Psoas muscle (tissue), 8 donors: Measurements from ENCODE around the gene SLC24A3. TPM values are rescaled to one million over a fixed set of nuclear protein-coding genes. Genes with fewer than 3 reads are reported as not detected.

ENCODE experiments used
- ATAC-seq, 4 donors: fragments of 200-7000 bp; cut with Tn5 transposase; one replicate each; pipeline ENCODE4 v1.9.1; 2020; ENCODE audit warnings: moderate library complexity in 3 of 4, mild to moderate bottlenecking in 2 of 4
- DNase-seq, 2 donors: peaks; one replicate each; pipeline ENCODE4 v3.0.0-alpha.2; 2020
- H3K27ac ChIP-seq: fragments of 200-600 bp; one replicate; pipeline ENCODE4 v1.8.0; 2022
- H3K27me3 ChIP-seq, 3 donors: fragments of 200-600 bp in 1 of 3; one replicate each; pipeline versions ENCODE4 v1.6.1 to v1.8.0; 2013 to 2022; ENCODE audit warnings: low read length in 2 of 3, mild to moderate bottlenecking in 2 of 3, moderate library complexity in 1 of 3; ENCODE audit not compliant: insufficient read depth in 3 of 3
- H3K36me3 ChIP-seq, 2 donors: fragments of 200-600 bp in 1 of 2; one replicate each; pipeline versions ENCODE4 v1.6.1 to v1.8.0; 2013 to 2022; ENCODE audit warnings: low read depth in 1 of 2, mild to moderate bottlenecking in 1 of 2, moderate library complexity in 1 of 2; ENCODE audit not compliant: insufficient read depth in 1 of 2
- H3K4me1 ChIP-seq: fragments of 200-600 bp; one replicate; pipeline ENCODE4 v1.8.0; 2022
- H3K4me3 ChIP-seq: fragments of 200-600 bp; one replicate; pipeline ENCODE4 v1.8.0; 2022; ENCODE audit warnings: mild to moderate bottlenecking
- H3K9me3 ChIP-seq: fragments of 200-600 bp; one replicate; pipeline ENCODE4 v1.8.0; 2022
- WGBS, 3 donors: extraction: QIAGEN DNeasy Blood & Tissue Kit; methylation state at CpG; one replicate each; pipeline versions ENCODE4 v1.1.6 to v1.1.7; 2013; 5-methylcytosine and 5-hydroxymethylcytosine counted together
- intact Hi-C, 2 donors: fragments of 100-400 bp; cut with DNase I; formaldehyde crosslinking; loops; one replicate each; pipeline versions ENCODE4 v1.11.0 to v1.14.2; 2022
- polyA plus RNA-seq, 3 donors: library from polyadenylated mRNA; stranded (reverse); fragments of 200-250 nt; gene quantifications; one replicate each; pipeline ENCODE4 v1.2.3, GENCODE V29; 2013
- total RNA-seq, 4 donors: library from RNA; stranded (reverse); fragmentation: NEBNext Ultra II Directional in 2 of 4; extraction: Animal tissue kit (Norgen Biotek cat#: 25700) in 2 of 4; gene quantifications; one replicate each; pipeline versions ENCODE4 v1.2.1 to v1.2.4, GENCODE V29; 2021 to 2023
- TF ChIP-seq, protein P1 (sequence below): fragments of 200-600 bp; IDR thresholded peaks from one replicate; pipeline ENCODE4 v1.8.0; 2022; ENCODE audit warnings: antibody characterized with exemption
- donor health status: healthy with polysubstance abuse.
- donor health status: DM: no; HTN: no; CAD: no; lungs with moderate emphysema.
- donor health status: Bipolar disorder and iron deficiency.
- donor health status: healthy.
- donor health status: DM: yes; HTN: yes; CAD: no.
- donor health status: DM: no; HTN: no; CAD: no.
- donor health status: DM: no; HTN: no; CAD: no.
- donor health status: DM: yes; HTN: yes; CAD: no.

SLC24A3 gene
- total and polyA plus RNA-seq, 7 donors, result 3.0 to 24.4 (median 8.2) TPM

DNA sequence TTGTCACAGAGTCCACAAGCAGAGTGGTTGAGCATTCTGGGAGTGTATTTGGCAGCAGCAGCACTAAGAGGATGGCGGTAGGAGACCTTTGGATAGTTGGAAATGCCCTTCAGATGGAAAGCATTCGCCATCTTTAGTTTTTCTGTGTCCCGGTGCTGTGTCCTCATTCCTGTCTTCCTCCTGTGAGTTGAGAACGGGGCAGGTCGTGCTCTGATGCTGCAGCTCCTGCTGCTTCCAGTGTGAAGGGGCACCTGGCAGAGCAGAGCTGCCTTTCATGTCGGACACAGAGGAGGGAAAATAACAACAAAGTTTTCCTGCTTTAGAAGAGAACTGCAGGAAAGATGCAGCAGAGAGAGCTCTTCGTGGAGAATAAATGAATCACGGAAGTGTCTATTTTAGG, 194.8 kb downstream of the SLC24A3 start:
- Histone ChIP-seq H3K27ac (no peak overlapping the region), H3K4me1 (no peaks in the 10 kb centered on the region), H3K27me3 (no peaks in the 10 kb centered on the region), H3K9me3 (no peaks in the 10 kb centered on the region), H3K36me3 (no peaks in the 10 kb centered on the region), H3K4me3 (no peak overlapping the region)
- 76 to 83% (median 82%) methylated on average over 8 of the region's 8 CpGs for WGBS, 3 donors
- TF ChIP-seq, protein P1, sequence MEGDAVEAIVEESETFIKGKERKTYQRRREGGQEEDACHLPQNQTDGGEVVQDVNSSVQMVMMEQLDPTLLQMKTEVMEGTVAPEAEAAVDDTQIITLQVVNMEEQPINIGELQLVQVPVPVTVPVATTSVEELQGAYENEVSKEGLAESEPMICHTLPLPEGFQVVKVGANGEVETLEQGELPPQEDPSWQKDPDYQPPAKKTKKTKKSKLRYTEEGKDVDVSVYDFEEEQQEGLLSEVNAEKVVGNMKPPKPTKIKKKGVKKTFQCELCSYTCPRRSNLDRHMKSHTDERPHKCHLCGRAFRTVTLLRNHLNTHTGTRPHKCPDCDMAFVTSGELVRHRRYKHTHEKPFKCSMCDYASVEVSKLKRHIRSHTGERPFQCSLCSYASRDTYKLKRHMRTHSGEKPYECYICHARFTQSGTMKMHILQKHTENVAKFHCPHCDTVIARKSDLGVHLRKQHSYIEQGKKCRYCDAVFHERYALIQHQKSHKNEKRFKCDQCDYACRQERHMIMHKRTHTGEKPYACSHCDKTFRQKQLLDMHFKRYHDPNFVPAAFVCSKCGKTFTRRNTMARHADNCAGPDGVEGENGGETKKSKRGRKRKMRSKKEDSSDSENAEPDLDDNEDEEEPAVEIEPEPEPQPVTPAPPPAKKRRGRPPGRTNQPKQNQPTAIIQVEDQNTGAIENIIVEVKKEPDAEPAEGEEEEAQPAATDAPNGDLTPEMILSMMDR, result no peak
- DNase-seq (no peak), ATAC-seq (no peak)
- intact Hi-C loops, result no loop called here

DNA sequence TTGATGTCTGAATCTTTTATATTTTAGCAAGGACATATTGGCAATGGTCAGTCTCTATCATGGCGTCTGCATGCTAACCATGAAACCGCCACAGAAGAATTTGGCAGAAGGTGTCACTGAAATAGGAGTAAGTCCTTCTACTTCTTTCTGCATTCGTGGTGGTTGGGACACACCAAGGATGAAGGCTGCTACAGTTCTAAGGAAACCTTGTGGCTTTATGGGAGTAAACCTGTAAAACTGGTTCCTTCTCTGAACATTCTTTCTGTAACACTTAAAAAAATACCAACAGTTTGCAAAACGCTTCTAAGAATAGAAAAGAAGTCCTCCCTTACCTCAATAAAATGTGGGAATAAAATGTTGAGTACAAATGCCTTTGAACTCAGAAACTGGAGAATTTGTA, 195.3 kb downstream of the SLC24A3 start:
- ATAC-seq, result no peak
- no peaks in the 10 kb centered on the region for H3K27me3 ChIP-seq
- no peak overlapping the region for H3K4me3 ChIP-seq
- WGBS, 3 donors, result 45 to 62% (median 62%) methylated on average over 4 of the region's 4 CpGs
- H3K36me3 ChIP-seq, result no peaks in the 10 kb centered on the region
- H3K27ac ChIP-seq, result no peak overlapping the region
- DNase-seq, result no peak
- H3K9me3 ChIP-seq, result no peaks in the 10 kb centered on the region
- TF ChIP-seq, protein P1, result no peak
- H3K4me1 ChIP-seq, result no peaks in the 10 kb centered on the region
- intact Hi-C loops, result no loop called here

DNA sequence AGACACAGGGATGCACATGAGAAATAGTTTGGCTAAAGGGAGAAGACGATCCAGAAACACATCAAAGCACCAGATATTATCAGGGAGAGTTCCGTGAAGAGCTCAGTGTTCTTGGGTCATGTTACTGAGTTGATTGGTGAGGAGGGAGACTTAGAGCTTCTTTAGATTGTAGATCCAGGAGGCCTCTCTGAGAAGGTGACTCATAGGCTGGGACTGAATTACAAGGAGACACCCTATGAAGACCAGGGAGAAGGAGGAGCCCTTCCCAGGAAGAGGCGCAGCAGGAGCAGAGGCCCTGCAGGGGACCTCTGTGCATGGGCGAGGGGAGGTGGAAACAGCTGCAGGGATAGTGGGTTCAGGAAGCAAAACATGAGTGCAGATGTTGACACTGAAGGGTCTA, 196.5 kb downstream of the SLC24A3 start:
- H3K4me3 ChIP-seq, result no peak overlapping the region
- WGBS, 3 donors, result 85 to 92% (median 92%) methylated on average over 4 of the region's 4 CpGs
- H3K27ac ChIP-seq, result no peak overlapping the region
- H3K4me1 ChIP-seq, result no peaks in the 10 kb centered on the region
- H3K9me3 ChIP-seq, result no peaks in the 10 kb centered on the region
- intact Hi-C loops, result no loop called here
- no peaks in the 10 kb centered on the region for H3K36me3 ChIP-seq
- DNase-seq, result no peak
- TF ChIP-seq, protein P1, result no peak
- no peak for ATAC-seq
- no peaks in the 10 kb centered on the region for H3K27me3 ChIP-seq

DNA sequence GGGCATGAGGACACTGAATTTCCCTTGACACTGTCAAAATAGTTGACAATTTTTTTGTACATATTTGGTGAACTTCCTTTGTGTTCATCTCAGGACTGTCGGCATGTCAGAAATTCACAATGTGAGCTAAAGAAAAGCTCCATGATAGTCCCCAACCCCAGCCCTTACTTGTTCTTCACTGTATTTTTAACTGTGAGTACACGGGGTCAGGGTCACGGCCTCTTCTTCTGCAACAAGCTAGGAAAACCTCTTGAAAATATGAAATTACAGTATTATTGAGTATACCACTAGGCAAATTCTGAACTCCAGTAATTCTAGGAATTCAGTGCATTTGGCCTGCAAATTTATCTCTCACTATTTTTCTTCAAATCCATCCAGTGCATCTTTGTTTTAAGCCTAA, 199.4 kb downstream of the SLC24A3 start:
- TF ChIP-seq, protein P1, result no peak
- Histone ChIP-seq H3K27ac (no peak overlapping the region), H3K36me3 (no peaks in the 10 kb centered on the region), H3K4me3 (no peak overlapping the region), H3K27me3 (no peaks in the 10 kb centered on the region), H3K9me3 (no peaks in the 10 kb centered on the region), H3K4me1 (peaks cover 7% of the 10 kb centered on the region)
- WGBS, 3 donors, result 78 to 87% (median 81%) methylated on average over 3 of the region's 3 CpGs
- no peak for ATAC-seq
- intact Hi-C loops, result no loop called here
- no peak for DNase-seq

DNA sequence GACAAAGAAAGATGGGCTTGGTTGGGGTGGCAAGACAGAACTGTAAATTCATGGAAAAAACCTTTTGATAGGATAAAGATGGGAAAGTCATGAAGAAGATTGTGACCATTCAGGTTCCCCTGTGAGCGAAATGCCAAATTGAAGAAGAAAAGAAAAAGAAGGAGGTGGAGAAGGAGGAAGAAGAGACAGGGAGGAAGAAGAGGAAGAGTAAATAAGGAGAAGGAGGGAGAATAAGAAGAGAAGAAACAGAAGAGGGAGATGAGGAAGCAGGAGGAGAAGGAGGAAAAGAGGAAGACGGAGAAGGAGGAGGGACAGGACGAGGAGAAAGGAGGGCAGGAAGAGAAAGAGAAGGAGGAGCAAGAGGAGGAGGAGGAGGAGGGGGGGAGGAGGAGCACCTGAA, 199.8 kb downstream of the SLC24A3 start:
- ATAC-seq (no peak), DNase-seq (no peak)
- Histone ChIP-seq H3K36me3 (no peaks in the 10 kb centered on the region), H3K27me3 (no peaks in the 10 kb centered on the region), H3K4me1 (peaks cover 7% of the 10 kb centered on the region), H3K4me3 (no peak overlapping the region), H3K27ac (no peak overlapping the region), H3K9me3 (no peaks in the 10 kb centered on the region)
- WGBS, 3 donors, result 84 to 95% (median 86%) methylated on average over 3 of the region's 3 CpGs
- intact Hi-C loops, result no loop called here
- TF ChIP-seq, protein P1, result no peak
